GM19328 (cell line): ENCODE results near the gene MYLK.

ENCODE experiments used
- ATAC-seq: cut with Tn5 transposase; IDR thresholded peaks from one replicate; pipeline ENCODE4 v1.9.1; 2021; ENCODE audit warnings: mild to moderate bottlenecking, moderate library complexity; ENCODE audit not compliant: unreplicated experiment

The MYLK gene

GRCh38 chr3:123653221-123653682 is 230.9 kb downstream of the MYLK start:
- ATAC-seq, result no peak

DNA sequence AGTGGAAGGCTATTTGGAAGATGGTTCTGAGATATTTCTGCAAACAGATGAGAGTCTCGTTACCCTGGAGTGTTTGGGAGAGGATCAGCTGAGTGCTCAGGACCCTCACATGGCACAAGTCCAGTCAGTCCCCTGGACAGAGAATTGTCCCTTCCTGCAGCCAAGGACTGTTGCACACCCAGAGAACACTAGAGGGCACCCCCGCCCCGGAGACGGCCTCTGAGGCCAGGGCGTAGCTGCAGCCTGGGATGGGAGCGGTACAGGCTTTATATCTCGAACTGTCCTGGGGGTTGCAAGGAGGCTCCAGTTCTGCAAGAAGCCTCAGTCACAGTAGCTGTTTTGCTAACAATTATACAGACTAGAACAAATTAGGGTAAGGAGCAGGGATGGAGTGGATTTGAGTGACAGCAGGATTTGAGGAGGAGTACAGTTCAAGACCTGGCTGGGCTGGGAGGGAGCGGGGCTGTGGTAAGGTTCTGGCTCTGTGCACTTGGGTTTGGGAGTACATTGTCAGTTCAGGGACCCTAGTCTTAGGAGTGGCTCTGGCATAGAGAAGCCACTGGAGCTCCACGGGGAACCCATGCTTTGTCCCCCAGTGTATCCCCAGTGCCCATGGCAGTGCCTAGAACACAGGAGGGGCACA is 231.7 kb downstream of the MYLK start:
- ATAC-seq, result no peak

DNA sequence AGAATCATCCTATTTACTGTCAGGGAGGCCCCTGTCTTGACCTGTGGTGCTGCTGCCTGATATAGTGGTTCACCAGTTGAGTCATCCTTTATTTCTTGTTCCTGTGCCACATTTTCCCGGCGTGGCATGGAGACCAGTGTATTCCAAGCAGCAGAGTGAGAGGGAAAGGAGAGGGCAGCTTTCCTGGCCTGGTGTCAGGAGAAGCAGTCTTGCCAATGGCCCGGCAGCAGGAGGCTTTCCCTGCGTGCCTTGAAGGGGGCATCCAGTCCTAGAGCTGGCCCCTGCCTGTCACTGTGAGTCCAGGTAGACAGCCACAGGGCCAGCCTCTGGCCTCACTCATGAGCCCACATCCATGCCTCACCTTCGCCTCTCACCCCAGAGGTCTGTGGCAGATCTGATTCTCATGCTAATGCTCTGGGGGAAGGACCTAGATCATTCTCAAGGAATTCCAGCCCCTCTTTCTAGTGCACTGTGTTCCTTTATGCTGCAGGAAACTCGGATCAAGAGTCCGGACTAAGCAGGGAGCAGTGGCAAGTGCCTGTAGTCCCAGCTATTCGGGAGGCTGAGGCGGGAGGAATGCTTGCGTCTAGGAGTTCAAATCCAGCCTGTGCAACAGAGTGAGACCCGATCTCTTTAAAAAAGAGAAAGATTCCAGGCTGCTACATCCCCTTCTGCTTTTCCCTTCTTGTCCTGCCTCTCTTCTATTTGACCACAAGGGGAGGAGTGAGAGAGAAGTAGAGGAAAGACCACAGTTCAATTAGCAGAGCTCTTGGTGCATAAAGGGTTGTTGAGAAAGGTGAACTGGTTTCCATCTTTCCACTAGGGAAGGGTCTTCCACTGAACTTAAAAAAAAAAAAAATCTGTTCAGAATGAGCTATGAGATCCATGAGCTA is 232.4 kb downstream of the MYLK start:
- no peak for ATAC-seq

- no peak for ATAC-seq
Observed at GRCh38 chr3:123650101-123650500, 234.0 kb downstream of the MYLK start.

DNA sequence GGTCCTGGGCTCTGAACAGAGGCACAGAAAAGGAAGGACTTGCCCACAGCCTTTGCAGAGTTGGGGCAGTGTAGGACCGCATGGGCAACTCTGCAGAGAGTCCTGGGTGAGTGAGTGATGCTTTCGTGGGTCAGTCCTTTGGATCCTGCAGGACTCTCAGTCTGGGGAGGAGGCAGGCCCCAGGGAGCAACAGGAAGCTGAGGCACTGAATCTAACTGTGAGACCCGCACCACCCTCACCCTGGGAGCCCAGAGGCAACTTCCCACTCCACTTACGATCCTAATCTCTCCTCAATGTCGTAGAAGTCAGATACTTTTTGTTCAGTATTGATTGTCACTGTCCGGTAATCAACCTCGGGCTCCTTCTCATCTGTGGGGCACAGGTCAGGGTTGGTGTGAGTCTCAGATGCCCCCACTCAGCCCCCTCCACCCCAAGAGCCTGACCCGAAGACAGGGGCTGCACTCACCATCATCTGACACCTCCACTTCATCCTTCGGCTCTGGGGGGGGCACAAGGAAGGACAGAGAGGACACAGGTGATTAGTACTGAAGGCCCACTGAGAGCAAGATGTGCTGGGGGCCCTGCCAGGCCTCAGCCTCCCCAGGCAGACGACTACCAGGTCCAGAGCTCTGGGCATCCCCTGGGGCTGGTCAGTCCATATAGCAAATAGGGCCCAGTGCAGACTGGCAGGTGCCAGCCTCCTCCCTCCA is 235.3 kb downstream of the MYLK start:
- no peak for ATAC-seq

DNA sequence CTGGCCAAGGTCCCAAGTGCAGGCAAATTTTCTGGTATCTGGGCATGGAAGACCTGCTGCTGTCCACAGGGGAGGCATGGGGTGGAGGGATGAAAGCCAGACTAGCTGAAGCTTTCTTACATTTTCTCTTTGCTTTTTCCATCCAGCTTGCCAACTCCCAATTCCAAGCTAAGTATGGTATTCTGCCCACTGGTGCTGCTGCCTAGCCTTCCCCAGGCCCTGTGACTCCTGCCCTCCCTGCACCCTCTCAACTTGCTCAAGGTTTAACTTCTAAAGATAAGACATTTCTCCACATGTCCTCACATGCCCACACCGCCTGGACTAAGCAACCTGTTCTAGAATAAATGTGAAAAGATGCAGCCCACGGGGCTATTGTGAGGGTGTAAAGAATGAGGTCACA is 239.8 kb downstream of the MYLK start:
- no peak for ATAC-seq

GRCh38 chr3:123642957-123643330 is 241.2 kb downstream of the MYLK start:
- no peak for ATAC-seq

DNA sequence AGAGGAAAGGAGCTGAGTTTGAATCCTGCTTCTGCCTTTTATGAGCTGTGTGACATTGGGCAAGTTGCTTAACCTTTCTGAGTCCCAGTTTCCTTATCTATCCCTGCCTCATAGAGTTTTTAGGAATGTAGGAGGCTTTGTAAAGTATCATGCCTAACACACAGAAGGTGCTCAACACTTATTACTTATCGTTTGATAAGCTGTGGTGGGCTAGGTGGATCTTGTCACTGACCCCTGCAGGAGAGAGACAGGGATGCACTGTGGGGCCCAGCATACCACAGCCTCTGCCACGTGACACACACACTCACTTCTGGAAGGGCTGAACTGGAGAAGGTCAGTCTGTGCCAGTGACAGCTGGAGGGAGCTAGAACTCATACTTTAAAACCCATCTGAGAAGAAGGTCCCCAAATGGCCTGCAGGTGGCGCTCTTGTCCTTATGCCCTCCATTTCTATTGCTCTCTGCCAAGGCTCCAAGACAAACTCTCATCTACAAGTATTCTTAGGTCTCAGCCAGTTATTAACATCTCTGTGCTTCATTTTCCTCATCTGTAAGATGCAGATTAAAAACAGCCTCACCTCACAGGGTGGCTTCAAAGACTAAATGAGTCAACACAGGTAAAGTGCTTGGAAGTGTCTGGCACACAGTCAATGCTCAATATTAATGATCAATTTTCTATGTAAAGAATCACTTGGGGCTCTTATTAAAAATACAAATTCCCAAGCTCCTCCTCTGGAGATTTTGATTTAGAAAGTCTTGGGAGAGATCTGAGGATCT is 241.8 kb downstream of the MYLK start:
- peak; percentile 85 for ATAC-seq

GRCh38 chr3:123641505-123641904 is 242.6 kb downstream of the MYLK start:
- no peak for ATAC-seq

DNA sequence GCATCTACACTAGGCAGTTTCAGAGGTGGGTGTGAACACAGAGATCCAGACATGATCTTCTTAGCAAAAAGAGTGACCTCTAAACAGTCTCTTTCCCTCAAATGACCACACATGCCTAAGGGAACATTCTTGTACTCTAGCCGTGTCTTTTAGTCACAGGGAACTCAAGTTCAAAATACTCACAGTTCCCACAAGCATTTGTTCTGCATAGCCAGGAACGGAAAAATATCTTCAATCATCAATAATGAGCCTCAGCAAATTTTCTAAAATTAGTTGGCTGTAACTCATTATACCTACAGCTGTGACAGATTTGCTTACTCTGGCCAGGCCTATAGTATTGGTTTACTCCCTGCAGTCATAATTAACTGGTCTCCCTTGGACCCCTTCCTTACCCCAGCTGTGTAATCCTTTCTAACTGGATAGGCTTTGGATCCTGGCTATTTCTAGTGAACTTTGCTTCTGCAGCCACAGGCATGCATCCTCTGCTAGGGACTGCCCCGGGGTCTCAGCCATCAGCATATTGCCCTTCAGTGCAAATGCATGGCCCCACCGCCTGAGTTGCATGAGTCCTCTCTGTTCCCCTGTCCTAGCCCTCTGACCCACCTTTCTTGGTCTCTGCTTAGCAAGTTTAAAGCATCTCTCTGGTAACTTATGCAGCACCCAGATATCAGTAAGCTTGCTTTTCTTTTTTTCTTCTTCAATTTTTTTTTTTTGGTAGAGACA is 243.2 kb downstream of the MYLK start:
- no peak for ATAC-seq

DNA sequence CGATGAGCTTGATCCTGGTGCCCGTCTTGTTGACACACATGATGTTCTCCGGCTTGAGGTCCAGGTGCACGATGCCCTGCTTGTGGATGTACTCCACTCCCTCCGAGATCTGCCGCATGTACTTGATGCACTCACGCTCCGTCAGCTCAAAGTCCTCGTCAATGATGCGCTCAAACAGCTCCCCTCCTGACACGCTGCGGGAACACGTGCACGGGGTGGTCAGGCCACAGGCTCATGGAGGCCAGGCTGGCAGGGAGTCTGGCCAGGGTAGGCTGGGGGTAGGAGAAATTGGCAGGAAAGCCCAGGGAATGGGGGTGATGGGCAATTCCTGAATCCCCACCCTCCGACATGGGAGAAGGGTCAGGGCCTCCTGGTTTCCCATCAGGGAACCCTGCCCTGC is 243.8 kb downstream of the MYLK start:
- no peak for ATAC-seq

DNA sequence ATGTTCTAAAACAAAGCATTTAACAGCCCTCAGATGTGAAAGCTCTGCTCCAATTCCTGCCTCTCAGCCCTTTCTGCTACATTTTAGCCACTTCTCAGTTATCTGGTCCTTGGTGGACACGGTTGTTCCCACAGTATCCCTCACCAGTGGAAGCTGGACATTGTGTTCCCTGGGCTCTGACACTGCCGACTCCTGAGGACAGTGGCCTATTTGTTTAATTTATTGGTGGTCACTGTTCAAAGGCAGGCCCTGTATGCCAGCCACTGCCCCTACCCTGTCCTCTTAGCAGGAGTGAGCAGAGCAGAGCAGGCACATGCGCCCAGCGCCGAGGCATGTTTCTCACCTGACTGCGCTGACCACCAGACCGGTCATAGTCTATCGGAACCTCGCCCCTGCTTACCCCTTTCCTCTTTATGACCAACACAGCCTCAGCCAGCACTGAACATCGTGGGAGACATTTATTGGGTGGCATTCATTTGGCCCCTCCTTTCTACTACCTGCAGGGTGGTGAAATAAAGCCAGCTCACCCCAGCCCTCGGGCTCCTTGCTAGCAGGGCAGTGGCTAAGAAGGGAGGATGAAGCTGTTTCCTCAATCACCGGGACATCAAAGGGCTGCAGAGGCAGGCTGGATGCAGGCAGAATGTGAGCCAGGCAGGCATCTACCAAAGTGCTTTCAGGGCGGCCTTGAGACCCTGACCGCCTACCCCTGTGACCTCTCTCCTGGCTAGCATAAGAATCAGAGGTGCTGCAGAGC is 245.0 kb downstream of the MYLK start:
- ATAC-seq, result no peak

- ATAC-seq, result no peak
Observed at GRCh38 chr3:123637841-123638240, 246.3 kb downstream of the MYLK start.

GRCh38 chr3:123637131-123637530 is 247.0 kb downstream of the MYLK start:
- no peak for ATAC-seq

DNA sequence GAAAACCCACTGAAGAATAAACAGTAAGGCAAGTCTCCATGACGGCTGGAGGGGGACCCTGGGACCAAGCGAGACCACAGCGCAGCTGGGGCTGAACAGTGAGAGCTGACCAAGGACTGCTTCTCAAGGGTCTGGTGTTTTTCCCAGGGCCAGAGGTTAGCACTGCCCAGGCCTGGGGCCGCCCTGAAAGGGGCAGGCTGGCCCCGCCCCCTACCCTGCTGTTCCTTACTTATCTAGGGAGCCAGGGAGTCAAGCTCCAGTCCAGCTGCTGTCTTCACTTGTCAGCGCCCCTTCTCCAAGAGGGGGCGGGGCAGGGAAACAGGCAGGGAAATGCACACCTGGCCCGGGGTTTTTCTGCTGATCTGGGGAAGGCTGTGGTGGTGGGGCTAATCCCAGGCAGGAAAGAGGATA is 247.7 kb downstream of the MYLK start:
- no peak for ATAC-seq

DNA sequence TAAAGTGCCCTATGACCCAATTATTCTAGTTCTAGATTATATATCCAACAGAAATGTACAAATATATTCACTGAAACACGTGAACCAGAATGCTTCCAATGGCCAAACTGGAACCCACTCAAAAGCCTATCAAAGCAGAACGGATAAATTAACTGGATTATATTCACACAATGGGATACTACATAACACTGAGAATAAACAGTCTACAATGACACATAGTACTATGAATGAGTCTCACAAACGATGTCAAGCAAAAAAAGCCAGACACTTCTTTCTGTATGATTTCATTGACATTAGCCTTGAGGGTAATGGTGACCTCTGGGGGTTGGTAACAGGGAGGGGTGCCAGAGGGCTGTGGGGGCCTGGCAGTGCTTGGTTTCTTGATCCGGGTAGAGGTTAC is 248.4 kb downstream of the MYLK start:
- no peak for ATAC-seq

GRCh38 chr3:123635217-123635616 is 248.9 kb downstream of the MYLK start:
- ATAC-seq, result no peak

DNA sequence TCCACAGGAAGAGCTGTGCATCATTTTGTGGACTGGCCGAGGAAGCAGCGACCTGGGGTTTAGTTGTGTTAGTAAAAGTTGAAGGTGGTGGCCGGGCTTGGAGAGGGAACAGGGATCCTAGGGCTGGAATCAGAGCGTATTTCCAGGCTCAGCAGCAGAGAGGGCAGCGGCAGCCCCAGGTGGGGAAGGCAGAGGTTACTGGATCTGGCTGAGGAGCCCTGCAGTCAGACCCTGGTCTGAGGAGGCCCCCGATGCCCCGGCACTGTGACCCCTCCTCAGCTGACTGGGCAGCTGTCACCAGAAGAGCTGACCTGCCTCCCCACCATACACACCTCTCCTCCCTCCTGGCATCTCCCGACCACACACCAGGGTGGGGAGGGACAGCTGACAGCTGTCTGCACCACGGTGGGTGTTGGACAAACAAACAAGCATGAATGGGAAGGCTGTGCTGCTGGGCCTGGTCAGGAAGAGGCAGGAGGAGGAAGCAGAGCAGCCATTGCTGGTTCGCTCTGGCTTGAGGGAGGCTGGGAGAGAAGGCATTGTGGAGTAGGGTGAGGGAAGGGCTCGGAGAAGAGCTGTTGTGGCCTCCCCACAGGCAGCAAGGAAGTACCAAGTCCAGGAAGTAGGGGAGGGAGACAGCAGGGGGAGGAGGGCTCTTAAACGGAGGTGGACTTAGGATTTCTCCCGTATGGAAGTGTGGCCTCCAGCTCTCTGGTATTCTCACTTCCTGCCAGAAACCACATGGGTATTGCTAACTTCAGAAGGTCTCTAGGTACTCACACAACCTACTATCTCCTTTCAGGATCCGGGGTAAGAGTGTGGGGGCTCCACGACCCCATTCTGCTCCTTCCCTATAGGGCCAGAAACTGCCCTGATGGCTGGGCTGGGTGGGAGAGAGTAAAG is 249.7 kb downstream of the MYLK start:
- no peak for ATAC-seq

GRCh38 chr3:123633530-123633929 is 250.6 kb downstream of the MYLK start:
- ATAC-seq, result no peak
